Measurements from ENCODE around the gene TRPC4. TPM values are rescaled to one million over a fixed set of nuclear protein-coding genes. Genes with fewer than 3 reads are reported as not detected.

TRPC4 gene
- total RNA-seq, 1 donor from 2014 or later = 6.5 TPM

- peaks cover 6% of the 10 kb centered on the region for H3K4me1 Mint-ChIP-seq (ENCODE audit: unreplicated experiment)
- no peaks in the 10 kb centered on the region for H3K27me3 Mint-ChIP-seq (ENCODE audit: unreplicated experiment)
- no peak overlapping the region for H3K4me3 Mint-ChIP-seq (ENCODE audit: unreplicated experiment)
- TF ChIP-seq CTCF (IDR thresholded peaks at IDR 0.05; ENCODE audit: unreplicated experiment) = no peak
- no peak overlapping the region for H3K27ac Mint-ChIP-seq (ENCODE audit: unreplicated experiment)
- DNase-seq (ENCODE audit: low spot score) = no peak
- H3K9me3 Mint-ChIP-seq (ENCODE audit: unreplicated experiment) = no peaks in the 10 kb centered on the region
- no peaks in the 10 kb centered on the region for H3K36me3 Mint-ChIP-seq (ENCODE audit: low read depth, unreplicated experiment)
Observed at GRCh38 chr13:37681281-37682032, 188.1 kb downstream of the TRPC4 start.

GRCh38 chr13:37680137-37680536 lies 189.4 kb downstream of the TRPC4 start:
- H3K9me3 Mint-ChIP-seq (ENCODE audit: unreplicated experiment) = no peaks in the 10 kb centered on the region
- peaks cover 6% of the 10 kb centered on the region for H3K4me1 Mint-ChIP-seq (ENCODE audit: unreplicated experiment)
- H3K4me3 Mint-ChIP-seq (ENCODE audit: unreplicated experiment) = no peak overlapping the region
- no peak for TF ChIP-seq CTCF (IDR thresholded peaks at IDR 0.05; ENCODE audit: unreplicated experiment)
- DNase-seq (ENCODE audit: low spot score) = no peak
- no peaks in the 10 kb centered on the region for H3K27me3 Mint-ChIP-seq (ENCODE audit: unreplicated experiment)
- no peak overlapping the region for H3K27ac Mint-ChIP-seq (ENCODE audit: unreplicated experiment)
- H3K36me3 Mint-ChIP-seq (ENCODE audit: low read depth, unreplicated experiment) = no peaks in the 10 kb centered on the region

- Mint-ChIP-seq H3K36me3 (ENCODE audit: low read depth, unreplicated experiment) (no peaks in the 10 kb centered on the region), H3K4me3 (ENCODE audit: unreplicated experiment) (no peak overlapping the region), H3K9me3 (ENCODE audit: unreplicated experiment) (no peaks in the 10 kb centered on the region), H3K27ac (ENCODE audit: unreplicated experiment) (no peak overlapping the region), H3K4me1 (ENCODE audit: unreplicated experiment) (peaks cover 6% of the 10 kb centered on the region), H3K27me3 (ENCODE audit: unreplicated experiment) (no peaks in the 10 kb centered on the region)
- no peak for TF ChIP-seq CTCF (IDR thresholded peaks at IDR 0.05; ENCODE audit: unreplicated experiment)
- no peak for DNase-seq (ENCODE audit: low spot score)
Observed at GRCh38 chr13:37679043-37679442, 190.5 kb downstream of the TRPC4 start.

- H3K27ac Mint-ChIP-seq (ENCODE audit: unreplicated experiment) = no peak overlapping the region
- TF ChIP-seq CTCF (IDR thresholded peaks at IDR 0.05; ENCODE audit: unreplicated experiment) = no peak
- DNase-seq (ENCODE audit: low spot score) = no peak
Observed at GRCh38 chr13:37669845-37670244, 199.7 kb downstream of the TRPC4 start.

GRCh38 chr13:37667702-37668101 lies 201.9 kb downstream of the TRPC4 start:
- H3K27me3 Mint-ChIP-seq (ENCODE audit: unreplicated experiment) = no peaks in the 10 kb centered on the region
- no peaks in the 10 kb centered on the region for H3K9me3 Mint-ChIP-seq (ENCODE audit: unreplicated experiment)
- TF ChIP-seq CTCF (IDR thresholded peaks at IDR 0.05; ENCODE audit: unreplicated experiment) = no peak
- no peak overlapping the region for H3K27ac Mint-ChIP-seq (ENCODE audit: unreplicated experiment)
- H3K4me1 Mint-ChIP-seq (ENCODE audit: unreplicated experiment) = peaks cover 3% of the 10 kb centered on the region
- H3K36me3 Mint-ChIP-seq (ENCODE audit: low read depth, unreplicated experiment) = no peaks in the 10 kb centered on the region
- H3K4me3 Mint-ChIP-seq (ENCODE audit: unreplicated experiment) = no peak overlapping the region
- no peak for DNase-seq (ENCODE audit: low spot score)

More at GRCh38 chr13:37669845-37670244, 199.7 kb downstream of the TRPC4 start:
- Mint-ChIP-seq H3K27me3 (ENCODE audit: unreplicated experiment) (no peaks in the 10 kb centered on the region), H3K4me1 (ENCODE audit: unreplicated experiment) (peaks cover 3% of the 10 kb centered on the region), H3K36me3 (ENCODE audit: low read depth, unreplicated experiment) (no peaks in the 10 kb centered on the region), H3K9me3 (ENCODE audit: unreplicated experiment) (no peaks in the 10 kb centered on the region), H3K4me3 (ENCODE audit: unreplicated experiment) (no peak overlapping the region)

Data from endothelial cell (in vitro differentiated cells).